CD4-positive, alpha-beta T cell treated with Interferon alpha-2 for 1 hour (primary cell): Measurements from ENCODE around the gene DDX17.
A peak's percentile ranks its signal among the peaks of the same experiment; 100 is the strongest.

Experiments
- DNase-seq, 2 donors: peaks; one replicate each; pipeline ENCODE4 v3.0.0-alpha.2; 2020 to 2022

DDX17 gene

DNA sequence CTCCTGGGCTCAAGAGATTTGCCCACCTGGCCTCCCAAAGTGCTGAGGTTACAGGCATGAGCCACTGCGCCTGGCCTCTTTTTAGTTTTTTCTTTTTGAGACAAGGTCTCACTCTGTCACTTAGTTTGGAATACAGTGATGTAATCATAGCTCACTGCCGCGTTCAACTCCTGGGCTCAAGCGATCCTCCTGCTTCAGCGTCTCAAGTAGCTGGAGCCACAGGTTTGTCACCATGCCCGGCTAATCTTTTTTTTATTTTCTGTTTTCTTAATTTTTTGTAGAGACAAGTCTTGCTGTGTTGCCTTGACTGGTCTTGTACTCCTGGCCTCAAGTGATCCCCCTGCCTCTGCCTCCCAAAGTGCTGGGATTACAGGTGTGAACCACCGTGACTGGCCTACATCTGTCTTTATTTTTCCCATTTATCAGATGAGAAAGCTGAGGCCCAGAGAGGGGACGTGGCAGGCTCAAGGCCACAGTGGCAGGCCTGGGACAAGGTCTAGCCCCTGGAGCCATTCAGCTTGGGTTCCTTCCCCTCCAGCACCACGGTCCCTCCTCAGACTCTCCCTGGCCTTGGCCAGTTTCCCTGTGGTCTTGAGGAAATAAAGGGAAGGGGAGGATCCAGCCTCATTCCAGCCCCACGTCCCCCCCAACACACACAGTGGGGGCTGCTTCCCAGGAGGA lies 41.0 kb downstream of the DDX17 start:
- DNase-seq, result no peak

DNA sequence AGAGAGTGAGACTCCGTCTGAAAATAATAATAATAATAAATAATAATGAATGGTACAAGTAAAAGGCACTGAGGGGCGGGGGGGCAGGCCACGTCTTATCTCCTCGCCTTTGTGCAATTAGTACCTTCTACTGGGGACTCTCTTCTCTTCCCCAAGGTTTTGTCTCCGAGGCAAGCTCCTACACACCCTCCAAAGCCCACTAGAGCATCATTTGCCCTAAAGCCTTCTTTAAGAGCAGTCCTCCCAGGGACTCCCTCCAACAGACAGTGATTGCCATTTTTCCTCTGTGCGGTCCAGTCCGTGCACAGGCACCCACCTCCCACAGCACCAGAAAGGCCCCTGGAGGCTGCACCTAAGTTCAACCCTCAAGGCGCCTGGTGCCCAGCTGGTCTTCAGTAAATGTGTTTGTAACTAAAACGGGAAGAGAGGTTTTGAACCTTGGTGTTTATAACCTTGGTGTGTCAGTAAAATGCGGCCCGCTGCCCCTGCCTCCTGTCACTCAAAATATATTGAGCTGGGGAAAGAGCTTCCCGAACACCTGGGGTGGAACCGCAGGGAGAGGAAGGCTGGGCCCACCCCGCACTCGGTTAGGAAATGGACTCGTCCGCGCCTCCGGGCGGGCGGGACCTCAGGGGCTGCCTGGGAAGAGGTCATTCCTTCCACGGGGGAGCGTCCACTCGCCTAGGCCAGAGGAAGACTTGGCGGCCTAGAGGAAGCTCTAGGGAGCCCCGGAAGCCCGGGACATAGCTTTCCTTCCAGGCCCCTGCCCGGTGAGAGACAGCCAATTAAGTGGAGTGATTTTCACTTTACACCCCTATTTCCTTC lies 42.9 kb downstream of the DDX17 start:
- DNase-seq, result no peak

- peak; percentile 20 to 55 for DNase-seq
Observed at GRCh38 chr22:38461414-38462081, 44.6 kb downstream of the DDX17 start.

- DNase-seq, result no peak
Observed at GRCh38 chr22:38461057-38461413, 45.1 kb downstream of the DDX17 start.

GRCh38 chr22:38460426-38460840 lies 45.7 kb downstream of the DDX17 start:
- no peak for DNase-seq

DNA sequence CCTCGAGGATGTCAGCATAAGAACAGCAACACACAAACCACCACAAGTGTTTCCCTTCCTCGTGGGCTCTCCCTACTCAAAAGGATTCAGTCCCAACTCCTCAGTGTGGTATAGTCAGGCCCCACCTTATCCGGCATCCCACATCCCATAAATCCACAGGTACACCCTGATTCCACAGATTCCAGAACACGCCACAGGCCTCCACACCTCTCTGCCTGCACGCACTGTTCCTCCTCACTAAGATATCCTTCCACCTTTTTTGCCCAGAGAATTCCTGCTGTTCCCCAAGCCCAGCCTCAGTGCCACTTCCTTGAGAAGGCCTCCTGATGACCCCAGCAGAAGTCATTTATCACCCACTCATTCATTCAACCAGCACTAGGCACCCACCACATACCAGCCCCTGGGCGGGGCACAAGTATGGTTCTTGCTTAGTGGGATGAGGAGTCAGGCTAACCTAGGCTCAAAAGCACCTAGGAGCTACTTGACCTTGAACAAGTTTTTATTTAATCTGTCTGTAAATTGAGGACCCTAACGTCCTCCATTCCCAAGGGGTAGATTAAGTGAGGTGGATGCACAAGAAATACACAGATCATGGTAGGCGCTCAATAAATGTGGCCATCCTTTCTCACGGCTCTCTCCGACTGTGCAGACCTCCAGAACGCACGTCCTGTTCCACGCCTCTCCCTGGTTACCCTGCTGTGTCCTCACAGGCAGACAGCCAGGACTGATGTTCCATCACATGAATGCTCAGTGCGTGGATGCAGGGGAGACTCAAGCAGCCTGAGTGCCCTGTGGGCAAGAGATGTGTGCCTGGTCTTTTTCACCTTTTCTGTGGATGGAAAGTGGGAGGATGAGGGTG lies 49.0 kb downstream of the DDX17 start:
- DNase-seq, result no peak

DNA sequence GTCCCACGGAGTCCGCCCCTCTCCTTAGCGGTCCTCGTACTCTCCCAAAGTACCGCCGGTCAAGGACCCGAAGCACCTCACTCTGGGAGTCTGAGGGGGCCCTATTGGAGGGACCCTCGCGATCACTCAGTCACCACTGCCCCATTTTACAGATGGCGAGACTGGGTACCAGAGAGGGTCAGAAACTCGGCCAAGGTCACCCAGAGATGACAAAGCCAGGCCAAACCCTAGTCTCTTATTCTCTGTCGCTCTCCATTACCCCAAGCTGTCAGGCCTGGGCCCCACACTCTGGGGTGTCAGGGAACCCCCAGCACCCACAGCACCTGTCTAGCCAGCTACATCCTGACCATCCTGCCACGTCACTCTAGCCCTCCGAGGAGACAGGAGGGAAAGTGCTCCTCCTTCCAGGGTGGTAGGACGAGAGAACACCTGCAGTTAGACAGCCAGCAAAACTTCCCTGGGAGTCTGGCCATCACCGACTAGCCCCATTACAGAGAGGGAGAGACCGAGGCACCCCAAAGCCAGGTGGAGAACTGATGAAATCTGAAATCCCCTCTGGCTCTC lies 49.8 kb downstream of the DDX17 start:
- DNase-seq, result no peak

- no peak for DNase-seq
Observed at GRCh38 chr22:38455530-38456271, 50.4 kb downstream of the DDX17 start.

- no peak for DNase-seq
Observed at GRCh38 chr22:38455076-38455529, 51.0 kb downstream of the DDX17 start, which contains the start of gene KCNJ4. TSS of gene KCNJ4 (minus strand) at chr22:38455199. CDS start at chr22:38428132, 27,067 bp downstream.

GRCh38 chr22:38454353-38455075 lies 51.6 kb downstream of the DDX17 start:
- DNase-seq, result no peak

DNA sequence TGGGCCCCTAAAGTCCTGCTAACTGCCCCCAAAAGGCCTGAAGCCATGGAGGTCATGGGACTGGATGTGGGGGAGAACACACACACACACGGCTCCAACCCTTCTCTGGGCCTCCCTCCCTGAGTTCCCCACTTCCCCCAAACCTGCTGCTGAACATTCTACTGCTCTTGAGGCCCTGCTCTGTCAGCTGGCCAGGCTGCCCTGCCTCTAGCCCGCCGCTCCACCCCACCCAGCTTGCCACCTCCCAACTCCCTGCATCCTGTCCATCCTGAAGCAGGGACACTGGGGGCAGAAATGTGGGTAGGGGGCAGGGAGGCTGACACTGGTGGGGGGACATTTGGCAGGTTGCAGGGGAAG lies 52.1 kb downstream of the DDX17 start:
- no peak for DNase-seq

- no peak for DNase-seq
Observed at GRCh38 chr22:38453066-38453672, 52.9 kb downstream of the DDX17 start.

- DNase-seq, result no peak
Observed at GRCh38 chr22:38452373-38453065, 53.6 kb downstream of the DDX17 start.

DNA sequence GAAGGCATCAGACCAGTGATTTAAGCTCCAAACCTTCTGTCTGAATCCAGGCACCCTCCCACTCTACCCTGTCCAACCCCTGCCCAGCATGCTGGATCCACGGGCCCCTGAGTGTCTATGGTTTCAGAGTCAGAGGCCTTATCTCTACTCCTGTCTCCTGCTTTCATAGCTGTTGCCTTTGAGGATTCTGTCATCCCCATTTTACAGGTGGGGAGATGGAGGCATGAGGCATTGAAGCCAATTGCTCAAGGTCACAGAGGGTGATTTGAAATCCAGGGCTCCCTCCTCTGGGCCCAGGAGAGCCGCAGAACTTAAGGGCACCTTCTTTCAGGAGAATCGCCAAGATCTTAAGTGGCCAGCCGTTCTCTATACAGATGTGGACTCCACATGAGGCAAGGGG lies 54.2 kb downstream of the DDX17 start:
- no peak for DNase-seq

- no peak for DNase-seq
Observed at GRCh38 chr22:38451404-38451803, 54.7 kb downstream of the DDX17 start.

GRCh38 chr22:38450234-38450797 lies 55.8 kb downstream of the DDX17 start:
- DNase-seq, result no peak

DNA sequence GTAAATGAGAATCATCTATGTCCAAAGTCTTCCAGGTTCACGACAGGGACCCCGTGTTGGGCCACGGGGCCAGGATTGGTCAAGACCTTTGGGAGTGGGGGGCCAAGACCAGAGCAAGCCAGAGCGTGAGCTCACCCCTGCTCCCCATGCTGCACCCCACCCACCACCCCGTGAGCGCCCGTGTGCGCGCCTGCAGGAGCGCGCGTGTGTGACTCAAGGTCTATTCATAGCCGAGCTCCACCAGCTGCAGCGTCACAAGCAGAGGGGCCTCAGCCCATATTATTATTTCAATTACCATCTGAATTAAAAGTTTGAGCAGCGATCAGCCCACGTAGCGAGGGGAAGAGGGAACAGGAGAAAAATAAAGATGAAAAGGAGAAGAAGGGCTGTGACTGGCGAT lies 56.3 kb downstream of the DDX17 start:
- DNase-seq, result no peak

DNA sequence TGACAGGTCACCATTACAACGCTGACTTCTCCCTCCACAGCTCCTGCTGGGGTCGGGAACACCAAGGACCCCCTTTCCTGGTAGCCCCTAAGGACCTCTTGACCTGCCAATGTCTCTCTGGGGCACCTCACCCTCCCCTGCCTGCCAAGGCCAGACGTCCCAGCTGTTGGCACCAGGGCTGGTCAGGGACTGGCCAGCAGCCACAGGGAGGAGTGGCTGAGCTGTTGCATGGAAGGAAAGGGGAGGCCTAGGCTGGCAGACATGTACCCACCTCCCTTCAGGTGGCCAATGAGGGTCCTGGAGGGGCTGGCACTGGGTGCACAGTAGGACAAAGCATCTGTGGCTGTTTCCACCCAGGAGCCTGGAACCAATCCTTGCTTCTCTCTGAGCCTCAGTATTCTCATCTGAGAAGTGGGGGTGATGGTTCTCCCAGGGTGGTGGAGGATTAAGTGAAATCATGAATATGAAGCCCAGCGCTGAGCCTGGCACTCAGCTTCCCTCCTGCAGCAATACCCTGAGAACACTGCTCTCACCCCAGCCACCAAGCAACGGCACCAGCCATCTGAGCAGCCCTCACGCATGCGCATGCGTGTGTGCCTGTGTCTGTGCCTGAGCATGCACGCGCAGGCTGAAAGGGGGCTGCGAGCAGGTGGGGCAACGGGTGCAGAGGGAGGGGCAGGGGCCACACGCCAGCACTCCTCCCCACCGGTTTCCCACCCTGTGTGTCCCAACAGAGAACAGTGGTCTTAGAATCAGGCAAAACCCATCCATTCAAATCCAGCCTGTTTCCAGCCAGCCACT lies 57.0 kb downstream of the DDX17 start:
- no peak for DNase-seq
